Nephron (organoid): Measurements from ENCODE around the gene UBE2E3.

Experiments used
- H3K27ac Mint-ChIP-seq, 3 experiments: 2 replicates each; pipeline ENCODE4 v1.8.0; 2020; ENCODE audit warnings: mixed read lengths in 3 of 3, mild to moderate bottlenecking in 2 of 3, moderate library complexity in 1 of 3
- H3K27me3 Mint-ChIP-seq: 2 replicates; pipeline ENCODE4 v1.8.0; 2021; ENCODE audit warnings: low read depth, mild to moderate bottlenecking, moderate library complexity, mixed read lengths
- H3K36me3 Mint-ChIP-seq: 2 replicates; pipeline ENCODE4 v1.8.0; 2020; ENCODE audit warnings: low read depth, mixed read lengths
- H3K4me1 Mint-ChIP-seq: 2 replicates; pipeline ENCODE4 v1.8.0; 2020; ENCODE audit warnings: mixed read lengths
- H3K4me3 Mint-ChIP-seq, 3 experiments: 2 replicates each; pipeline ENCODE4 v1.8.0; 2020; ENCODE audit warnings: mild to moderate bottlenecking in 3 of 3, mixed read lengths in 3 of 3, moderate library complexity in 2 of 3
- H3K9me3 Mint-ChIP-seq: 2 replicates; pipeline ENCODE4 v1.8.0; 2020; ENCODE audit warnings: mixed read lengths
- TF ChIP-seq, protein P1 (sequence below), 3 experiments: fragments of 200-600 bp; sonication (generic); IDR thresholded peaks; one replicate each; pipeline ENCODE4 v1.5.0; 2021; ENCODE audit warnings: antibody characterized with exemption in 3 of 3; ENCODE audit not compliant: unreplicated experiment in 3 of 3

The UBE2E3 gene

DNA sequence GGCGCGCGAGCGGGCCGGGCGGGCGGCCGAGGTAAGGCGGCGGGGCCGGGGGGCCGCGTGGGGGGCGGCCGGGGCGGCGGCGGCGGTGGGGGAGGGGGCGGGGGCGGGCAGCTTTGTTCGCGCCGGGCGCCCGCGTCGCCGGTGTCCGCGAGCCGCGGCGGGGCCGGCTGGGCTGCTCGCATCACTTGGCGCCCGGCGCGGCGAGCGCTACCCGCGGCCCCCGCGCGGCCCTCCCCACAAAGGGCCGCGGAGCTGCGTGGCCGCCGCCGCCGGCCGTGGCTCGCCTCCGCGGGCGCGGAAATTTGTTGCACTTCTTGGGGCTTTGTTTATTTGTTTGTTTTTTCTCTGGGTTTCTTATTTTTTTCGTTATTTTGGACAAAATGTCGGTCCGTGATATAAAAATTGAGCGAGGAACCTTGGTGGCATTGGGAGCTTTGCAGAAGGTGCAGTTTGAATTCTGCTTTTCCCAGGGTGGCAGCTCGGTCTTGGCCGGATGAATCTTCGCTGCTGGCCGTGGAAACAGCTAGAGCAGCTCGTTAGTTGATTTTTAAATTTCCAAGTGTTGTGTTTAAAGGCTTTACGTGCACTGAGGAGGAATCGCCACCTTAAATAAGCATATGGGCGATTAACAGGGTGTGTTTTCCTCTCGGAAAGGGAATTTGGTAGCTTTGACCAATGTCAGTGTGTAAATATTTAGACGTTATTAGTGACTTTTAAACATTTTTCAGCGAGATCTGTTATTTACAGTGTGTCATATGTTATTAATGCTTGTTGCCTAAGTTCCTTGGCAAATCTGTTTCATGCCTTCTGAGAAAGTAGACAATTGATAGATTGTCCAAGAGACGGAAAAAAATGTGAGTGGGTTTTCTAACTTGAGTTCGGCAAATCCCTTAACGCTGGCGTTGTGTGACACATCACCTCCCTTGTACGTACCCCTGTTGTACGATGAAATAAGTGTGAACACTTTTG lies 822 bp downstream of the UBE2E3 start:
- TF ChIP-seq, protein P1, sequence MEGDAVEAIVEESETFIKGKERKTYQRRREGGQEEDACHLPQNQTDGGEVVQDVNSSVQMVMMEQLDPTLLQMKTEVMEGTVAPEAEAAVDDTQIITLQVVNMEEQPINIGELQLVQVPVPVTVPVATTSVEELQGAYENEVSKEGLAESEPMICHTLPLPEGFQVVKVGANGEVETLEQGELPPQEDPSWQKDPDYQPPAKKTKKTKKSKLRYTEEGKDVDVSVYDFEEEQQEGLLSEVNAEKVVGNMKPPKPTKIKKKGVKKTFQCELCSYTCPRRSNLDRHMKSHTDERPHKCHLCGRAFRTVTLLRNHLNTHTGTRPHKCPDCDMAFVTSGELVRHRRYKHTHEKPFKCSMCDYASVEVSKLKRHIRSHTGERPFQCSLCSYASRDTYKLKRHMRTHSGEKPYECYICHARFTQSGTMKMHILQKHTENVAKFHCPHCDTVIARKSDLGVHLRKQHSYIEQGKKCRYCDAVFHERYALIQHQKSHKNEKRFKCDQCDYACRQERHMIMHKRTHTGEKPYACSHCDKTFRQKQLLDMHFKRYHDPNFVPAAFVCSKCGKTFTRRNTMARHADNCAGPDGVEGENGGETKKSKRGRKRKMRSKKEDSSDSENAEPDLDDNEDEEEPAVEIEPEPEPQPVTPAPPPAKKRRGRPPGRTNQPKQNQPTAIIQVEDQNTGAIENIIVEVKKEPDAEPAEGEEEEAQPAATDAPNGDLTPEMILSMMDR (IDR thresholded peaks at IDR 0.05; ENCODE audit: unreplicated experiment in 3 of 3) = no peak
- Mint-ChIP-seq H3K4me1 (peaks cover 52% of the 10 kb centered on the region), H3K4me3 (peak overlapping the region; percentile 93 to 100 (median 98)), H3K27ac (peak overlapping the region; percentile 92 to 99 (median 98)), H3K9me3 (no peaks in the 10 kb centered on the region), H3K36me3 (peaks cover 13% of the 10 kb centered on the region), H3K27me3 (no peaks in the 10 kb centered on the region)

DNA sequence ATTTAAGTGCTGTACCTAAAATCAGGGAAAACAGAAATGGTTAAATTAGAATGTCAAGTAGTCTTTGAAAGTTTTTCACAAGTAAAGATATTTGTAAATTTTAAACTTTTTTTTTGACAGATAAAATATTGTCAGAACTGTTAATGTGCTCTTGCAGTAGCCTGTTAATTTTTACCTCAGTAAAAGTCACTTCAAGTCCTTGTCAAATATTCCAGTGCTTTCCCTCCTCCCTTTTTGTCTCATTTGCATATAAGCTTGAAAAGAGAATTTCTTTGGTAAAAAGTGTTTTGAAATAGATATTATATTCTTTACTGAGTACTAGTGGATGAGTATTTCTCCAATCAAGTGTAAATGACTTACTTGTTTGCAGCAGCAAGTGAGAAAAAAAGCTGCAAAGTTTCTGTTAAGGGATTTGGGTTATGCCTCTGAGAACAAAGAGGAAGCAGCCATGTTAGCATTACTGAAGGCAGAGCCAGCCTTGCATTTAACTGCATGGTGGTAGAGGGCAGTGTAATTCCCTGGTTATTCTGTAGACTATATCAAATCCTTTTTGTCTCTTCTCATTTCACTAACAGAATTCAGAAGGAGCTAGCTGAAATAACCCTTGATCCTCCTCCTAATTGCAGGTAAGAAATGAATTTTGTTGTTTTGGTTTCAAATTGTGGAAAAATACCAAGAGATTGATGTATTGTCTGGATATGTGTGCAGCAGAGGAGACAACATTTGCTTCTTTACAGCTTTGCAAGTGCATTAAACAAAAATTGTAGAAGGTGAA lies 3.2 kb downstream of the UBE2E3 start:
- peaks cover 13% of the 10 kb centered on the region for H3K36me3 Mint-ChIP-seq
- TF ChIP-seq, protein P1 (IDR thresholded peaks at IDR 0.05; ENCODE audit: unreplicated experiment in 3 of 3) = peak; percentile 37 to 46 (median 42)
- peaks cover 59% of the 10 kb centered on the region for H3K4me1 Mint-ChIP-seq
- H3K9me3 Mint-ChIP-seq = no peaks in the 10 kb centered on the region
- peak overlapping the region; percentile 92 to 99 (median 97) for H3K27ac Mint-ChIP-seq
- peak overlapping the region; percentile 93 to 100 (median 98) for H3K4me3 Mint-ChIP-seq
- H3K27me3 Mint-ChIP-seq = no peaks in the 10 kb centered on the region

DNA sequence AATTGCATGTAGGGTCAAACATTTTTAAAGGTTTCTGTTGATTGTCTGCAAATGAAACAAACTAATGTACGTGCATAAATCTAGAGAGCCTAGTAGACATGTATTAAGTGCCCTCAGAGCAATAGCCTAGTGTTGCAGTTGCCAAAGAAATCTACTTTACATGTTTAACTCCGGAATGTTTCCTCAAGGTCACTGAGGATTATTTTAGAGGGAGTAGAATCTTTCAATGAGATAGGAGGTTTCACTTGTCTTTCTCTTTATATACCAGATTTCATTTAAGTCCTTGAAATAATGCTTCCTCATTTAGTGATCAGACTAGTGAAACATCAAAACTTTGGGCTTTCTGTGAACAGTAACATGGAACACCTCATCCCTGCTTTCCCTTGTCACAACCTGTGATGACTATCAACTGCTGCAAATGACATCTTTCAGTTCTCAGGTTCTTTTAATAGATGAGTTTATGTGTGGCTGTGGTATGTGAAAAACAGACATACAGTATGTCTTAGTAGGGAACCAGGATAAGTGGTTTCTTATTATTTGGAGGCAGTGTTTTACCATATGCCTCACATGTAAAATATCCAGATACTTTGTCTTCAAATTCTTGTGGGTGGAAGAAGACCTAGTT lies 5.5 kb downstream of the UBE2E3 start:
- H3K9me3 Mint-ChIP-seq = no peaks in the 10 kb centered on the region
- H3K4me3 Mint-ChIP-seq = peak overlapping the region; percentile 74 to 84 (median 81)
- peaks cover 61% of the 10 kb centered on the region for H3K4me1 Mint-ChIP-seq
- peaks cover 28% of the 10 kb centered on the region for H3K36me3 Mint-ChIP-seq
- TF ChIP-seq, protein P1 (IDR thresholded peaks at IDR 0.05; ENCODE audit: unreplicated experiment in 3 of 3) = no peak
- peak overlapping the region; percentile 27 to 79 (median 42) for H3K27ac Mint-ChIP-seq
- no peaks in the 10 kb centered on the region for H3K27me3 Mint-ChIP-seq

DNA sequence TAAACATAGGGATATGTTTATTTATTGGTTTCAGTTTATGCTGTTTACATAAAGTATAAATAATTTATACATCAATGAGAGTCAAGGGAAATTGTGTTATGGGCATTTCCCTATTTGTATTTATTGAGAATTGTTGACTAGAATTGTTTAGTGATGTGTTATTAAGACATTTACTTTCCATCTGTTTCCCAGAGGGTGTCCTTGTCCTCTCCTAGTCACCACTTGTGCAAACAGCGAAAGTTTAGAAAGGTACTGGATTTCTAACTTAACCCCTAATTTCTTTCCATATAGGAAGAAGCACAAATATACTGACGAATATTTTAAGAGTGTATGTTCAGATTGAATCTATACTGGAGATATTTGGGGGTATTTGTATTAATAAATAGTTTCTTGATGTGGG lies 6.7 kb downstream of the UBE2E3 start:
- Mint-ChIP-seq H3K4me3 (peak overlapping the region; percentile 21 to 75 (median 23)), H3K9me3 (no peaks in the 10 kb centered on the region), H3K27ac (no peak overlapping the region), H3K4me1 (peaks cover 68% of the 10 kb centered on the region), H3K27me3 (no peaks in the 10 kb centered on the region), H3K36me3 (peaks cover 40% of the 10 kb centered on the region)
- TF ChIP-seq, protein P1 (IDR thresholded peaks at IDR 0.05; ENCODE audit: unreplicated experiment in 3 of 3) = no peak

DNA sequence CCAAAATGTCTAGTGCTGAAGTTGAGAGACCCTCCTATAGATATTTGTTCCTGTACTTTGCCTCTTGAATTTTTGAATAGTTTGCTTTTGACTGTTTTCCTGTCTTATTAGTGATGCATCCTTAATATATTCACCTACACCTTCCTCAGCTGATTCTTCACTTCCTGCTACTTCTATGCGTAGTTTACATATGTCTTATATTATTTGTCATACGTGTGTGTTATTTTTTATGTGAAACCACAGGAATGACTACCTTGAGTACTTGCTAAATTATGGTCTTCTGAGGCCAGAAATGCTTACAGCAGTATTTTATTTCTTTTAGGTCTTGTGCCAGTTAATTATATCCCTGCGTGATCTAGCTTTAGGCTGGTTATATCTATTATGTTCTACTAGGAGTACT lies 9.9 kb downstream of the UBE2E3 start:
- H3K27ac Mint-ChIP-seq = no peak overlapping the region
- H3K4me3 Mint-ChIP-seq = no peak overlapping the region
- H3K9me3 Mint-ChIP-seq = no peaks in the 10 kb centered on the region
- TF ChIP-seq, protein P1 (IDR thresholded peaks at IDR 0.05; ENCODE audit: unreplicated experiment in 3 of 3) = no peak
- H3K4me1 Mint-ChIP-seq = peaks cover 43% of the 10 kb centered on the region
- H3K27me3 Mint-ChIP-seq = no peaks in the 10 kb centered on the region
- H3K36me3 Mint-ChIP-seq = peaks cover 54% of the 10 kb centered on the region
